Measurements from ENCODE around the gene OR14I1. TPM values are rescaled to one million over a fixed set of nuclear protein-coding genes. Genes with fewer than 3 reads are reported as not detected.

The OR14I1 gene
- total and polyA plus RNA-seq, 4 donors, result not detected

- no peak overlapping the region for H3K9ac ChIP-seq (ENCODE audit: low read depth in 1 of 2, low read length in 2 of 2)
- H3K4me3 ChIP-seq (ENCODE audit: low read depth in 1 of 3, low read length in 3 of 3), result no peak overlapping the region
- no peaks in the 10 kb centered on the region for H3K27me3 ChIP-seq (ENCODE audit: control insufficient read depth in 4 of 4, insufficient read depth in 4 of 4, low read length in 3 of 4)
- no peak overlapping the region for H3K27ac ChIP-seq (ENCODE audit: low read depth in 1 of 2, low read length in 2 of 2)
- H3K9me3 ChIP-seq (ENCODE audit: control insufficient read depth in 4 of 4, low read length in 3 of 4), result no peaks in the 10 kb centered on the region
- no peaks in the 10 kb centered on the region for H3K36me3 ChIP-seq (ENCODE audit: control insufficient read depth in 4 of 4, insufficient read depth in 3 of 4, low read depth in 1 of 4, low read length in 3 of 4)
- TF ChIP-seq RAD21 (IDR thresholded peaks at IDR 0.05) (peak; percentile 67 to 68), CTCF (IDR thresholded peaks at IDR 0.05; ENCODE audit: low read depth, low read length, missing input control) (peak; percentile 29), EGR1 (IDR thresholded peaks at IDR 0.05; ENCODE audit: low read depth in 2 of 2) (no peak), JUND (IDR thresholded peaks at IDR 0.05) (no peak), GABPA (IDR thresholded peaks at IDR 0.05 in 1 of 2, conservative IDR thresholded peaks at IDR 0.05 in 1 of 2) (no peak)
- 56% methylated on average over 2 of the region's 2 CpGs for WGBS
- DNase-seq (ENCODE audit: low spot score), result no peak
- no peaks in the 10 kb centered on the region for H3K4me1 ChIP-seq (ENCODE audit: control insufficient read depth in 4 of 4, insufficient read depth in 4 of 4, low read length in 3 of 4)
Observed at GRCh38 chr1:248703674-248704073, 1.1 kb upstream of the OR14I1 start.

- DNase-seq (ENCODE audit: low spot score), result no peak
- Histone ChIP-seq H3K36me3 (ENCODE audit: control insufficient read depth in 4 of 4, insufficient read depth in 3 of 4, low read depth in 1 of 4, low read length in 3 of 4) (no peaks in the 10 kb centered on the region), H3K9ac (ENCODE audit: low read depth in 1 of 2, low read length in 2 of 2) (no peak overlapping the region), H3K4me3 (ENCODE audit: low read depth in 1 of 3, low read length in 3 of 3) (no peak overlapping the region), H3K27me3 (ENCODE audit: control insufficient read depth in 4 of 4, insufficient read depth in 4 of 4, low read length in 3 of 4) (no peaks in the 10 kb centered on the region), H3K9me3 (ENCODE audit: control insufficient read depth in 4 of 4, low read length in 3 of 4) (no peaks in the 10 kb centered on the region), H3K4me1 (ENCODE audit: control insufficient read depth in 4 of 4, insufficient read depth in 4 of 4, low read length in 3 of 4) (no peaks in the 10 kb centered on the region), H3K27ac (ENCODE audit: low read depth in 1 of 2, low read length in 2 of 2) (no peak overlapping the region)
- WGBS, result 42% methylated on average over 1 of the region's 1 CpG
- TF ChIP-seq JUND (IDR thresholded peaks at IDR 0.05) (no peak), HNF4G (IDR thresholded peaks at IDR 0.05) (no peak), YY1 (IDR thresholded peaks at IDR 0.05) (no peak), SP1 (IDR thresholded peaks at IDR 0.05) (no peak), REST (IDR thresholded peaks at IDR 0.05) (no peak), HNF4A (conservative IDR thresholded peaks at IDR 0.05) (no peak), ZBTB33 (IDR thresholded peaks at IDR 0.05) (no peak), RXRA (IDR thresholded peaks at IDR 0.05) (no peak), NR2F2 (IDR thresholded peaks at IDR 0.05) (no peak), CTCF (IDR thresholded peaks at IDR 0.05; ENCODE audit: low read depth, low read length, missing input control) (no peak), ATF3 (IDR thresholded peaks at IDR 0.05) (no peak), EGR1 (IDR thresholded peaks at IDR 0.05; ENCODE audit: low read depth in 2 of 2) (no peak), TAF1 (conservative IDR thresholded peaks at IDR 0.05) (no peak), FOXA1 (IDR thresholded peaks at IDR 0.05) (no peak)
Observed at GRCh38 chr1:248699099-248699498, 3.5 kb downstream of the OR14I1 start.
